CD4-positive, alpha-beta T cell treated with Interleukin-2 at 100 ng/mL for 4 hours (primary cell): ENCODE results near the gene DMAP1.
"Not testable (repeated sequence)": the region's sequence is repeated elsewhere in the genome, so short reads cannot be mapped to it uniquely, and the experiment has no call there.

Experiments
- DNase-seq: peaks from one replicate; pipeline ENCODE4 v3.0.0-alpha.2; 2020; ENCODE audit warnings: low spot score

The DMAP1 gene

GRCh38 chr1:44213222-44214112, at the start of gene DMAP1:
Gene DMAP1 (plus strand): TSS chr1:44213471. CDS start chr1:44213754, 283 bp downstream.
- peak; percentile 89 for DNase-seq

- DNase-seq = no peak
Measured at GRCh38 chr1:44168520-44169098, 44.7 kb upstream of the DMAP1 start.

- no peak for DNase-seq
Measured at GRCh38 chr1:44170281-44170823, 42.9 kb upstream of the DMAP1 start.

- no peak for DNase-seq
Measured at GRCh38 chr1:44174630-44175029, 38.6 kb upstream of the DMAP1 start.

GRCh38 chr1:44200336-44200735, 12.9 kb upstream of the DMAP1 start:
- no peak for DNase-seq

- DNase-seq = not testable (repeated sequence)
Measured at GRCh38 chr1:44206545-44206944, 6.7 kb upstream of the DMAP1 start.

- DNase-seq = no peak
Measured at GRCh38 chr1:44208226-44208625, 5.0 kb upstream of the DMAP1 start.

- DNase-seq = no peak
Measured at GRCh38 chr1:44210595-44210994, 2.7 kb upstream of the DMAP1 start.

- peak; percentile 61 for DNase-seq
Measured at GRCh38 chr1:44212355-44213221, 683 bp upstream of the DMAP1 start.

GRCh38 chr1:44217809-44218410, 4.6 kb downstream of the DMAP1 start:
- DNase-seq = peak; percentile 68

GRCh38 chr1:44218503-44219300, 5.4 kb downstream of the DMAP1 start:
- no peak for DNase-seq

GRCh38 chr1:44219301-44219626, 6.0 kb downstream of the DMAP1 start:
- no peak for DNase-seq

- DNase-seq = no peak
Measured at GRCh38 chr1:44220001-44220751, 6.9 kb downstream of the DMAP1 start.

- DNase-seq = no peak
Measured at GRCh38 chr1:44220755-44221154, 7.5 kb downstream of the DMAP1 start.

- DNase-seq = no peak
Measured at GRCh38 chr1:44221769-44222168, 8.5 kb downstream of the DMAP1 start.

GRCh38 chr1:44222397-44223186, 9.3 kb downstream of the DMAP1 start:
- DNase-seq = no peak

- no peak for DNase-seq
Measured at GRCh38 chr1:44223187-44223610, 9.9 kb downstream of the DMAP1 start.

- no peak for DNase-seq
Measured at GRCh38 chr1:44225761-44226160, 12.5 kb downstream of the DMAP1 start.

- DNase-seq = no peak
Measured at GRCh38 chr1:44227211-44227610, 13.9 kb downstream of the DMAP1 start.

- no peak for DNase-seq
Measured at GRCh38 chr1:44228218-44228617, 14.9 kb downstream of the DMAP1 start.
